Measurements from ENCODE around the gene PEX10.

PEX10 gene

DNA sequence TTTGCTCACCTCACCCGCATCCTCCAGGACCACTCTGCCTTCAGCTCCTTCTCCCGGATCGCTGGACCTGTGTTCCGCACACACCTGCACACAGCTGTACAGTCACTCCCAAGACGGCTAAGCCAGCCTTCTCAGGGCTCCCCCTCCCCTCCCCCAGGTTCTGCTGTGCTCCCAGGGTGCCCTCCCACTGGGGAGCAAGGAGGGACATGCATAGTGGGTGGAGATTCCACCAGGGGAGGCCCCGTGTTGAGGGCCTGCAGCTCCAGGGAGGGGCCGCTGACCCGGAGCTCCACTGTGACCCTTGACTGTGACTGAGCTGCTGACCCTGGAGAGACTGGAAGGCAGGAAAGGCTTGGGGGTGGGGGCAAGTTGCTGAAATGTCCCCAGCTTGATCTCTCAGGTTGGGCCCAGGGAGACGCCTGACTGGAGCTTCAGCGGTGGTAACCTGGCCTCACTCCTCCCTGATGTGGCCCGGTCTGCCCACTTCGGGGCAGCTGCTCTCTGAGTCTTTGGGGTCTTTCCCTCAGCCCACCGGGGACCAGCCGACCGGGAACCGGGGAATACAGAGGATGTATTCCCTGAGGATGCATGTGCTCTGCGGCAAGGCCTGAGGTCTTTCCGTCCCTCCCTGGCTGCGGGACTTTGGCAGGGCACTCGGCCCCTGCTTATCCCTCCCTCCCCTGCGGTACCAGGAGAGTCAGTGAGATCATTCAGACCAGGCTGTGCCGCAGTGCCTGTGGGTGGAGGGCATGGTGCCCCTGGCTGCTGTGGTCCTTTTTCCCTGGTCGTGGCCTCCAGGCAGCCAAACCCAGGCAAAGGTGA, 35.1 kb upstream of the PEX10 start:
- H3K4me3 ChIP-seq (ENCODE audit: low read length), result no peak overlapping the region
- TF ChIP-seq, protein P1, sequence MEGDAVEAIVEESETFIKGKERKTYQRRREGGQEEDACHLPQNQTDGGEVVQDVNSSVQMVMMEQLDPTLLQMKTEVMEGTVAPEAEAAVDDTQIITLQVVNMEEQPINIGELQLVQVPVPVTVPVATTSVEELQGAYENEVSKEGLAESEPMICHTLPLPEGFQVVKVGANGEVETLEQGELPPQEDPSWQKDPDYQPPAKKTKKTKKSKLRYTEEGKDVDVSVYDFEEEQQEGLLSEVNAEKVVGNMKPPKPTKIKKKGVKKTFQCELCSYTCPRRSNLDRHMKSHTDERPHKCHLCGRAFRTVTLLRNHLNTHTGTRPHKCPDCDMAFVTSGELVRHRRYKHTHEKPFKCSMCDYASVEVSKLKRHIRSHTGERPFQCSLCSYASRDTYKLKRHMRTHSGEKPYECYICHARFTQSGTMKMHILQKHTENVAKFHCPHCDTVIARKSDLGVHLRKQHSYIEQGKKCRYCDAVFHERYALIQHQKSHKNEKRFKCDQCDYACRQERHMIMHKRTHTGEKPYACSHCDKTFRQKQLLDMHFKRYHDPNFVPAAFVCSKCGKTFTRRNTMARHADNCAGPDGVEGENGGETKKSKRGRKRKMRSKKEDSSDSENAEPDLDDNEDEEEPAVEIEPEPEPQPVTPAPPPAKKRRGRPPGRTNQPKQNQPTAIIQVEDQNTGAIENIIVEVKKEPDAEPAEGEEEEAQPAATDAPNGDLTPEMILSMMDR (conservative IDR thresholded peaks at IDR 0.05; ENCODE audit: low read length), result no peak
- no peak for DNase-seq (ENCODE audit: low read depth)

- TF ChIP-seq, protein P1 (conservative IDR thresholded peaks at IDR 0.05; ENCODE audit: low read length), result no peak
- no peak overlapping the region for H3K4me3 ChIP-seq (ENCODE audit: low read length)
- DNase-seq (ENCODE audit: low read depth), result no peak
Measured at GRCh38 chr1:2446861-2447260, 34.5 kb upstream of the PEX10 start.

GRCh38 chr1:2446394-2446793, 34.0 kb upstream of the PEX10 start:
- H3K4me3 ChIP-seq (ENCODE audit: low read length), result no peak overlapping the region
- TF ChIP-seq, protein P1 (conservative IDR thresholded peaks at IDR 0.05; ENCODE audit: low read length), result no peak
- no peak for DNase-seq (ENCODE audit: low read depth)

DNA sequence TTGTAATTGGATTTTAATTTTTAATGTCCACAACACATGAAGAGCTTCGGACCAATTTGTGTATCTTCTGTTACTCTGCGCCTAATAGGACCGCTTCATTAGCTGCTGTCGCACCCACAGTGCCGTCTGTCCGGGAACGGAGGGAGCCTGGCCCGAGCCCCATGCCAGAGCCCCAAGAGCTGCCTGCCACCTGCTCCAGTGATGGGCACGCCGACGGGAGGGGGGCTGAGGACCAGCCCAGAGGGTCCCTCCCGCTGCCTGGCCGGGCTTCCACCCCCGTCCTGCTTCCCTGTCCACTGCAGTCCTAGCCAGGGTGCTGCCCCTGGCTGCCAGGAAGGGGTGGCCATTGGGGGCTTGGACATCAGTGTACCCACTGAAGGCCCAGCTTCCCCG, 33.5 kb upstream of the PEX10 start:
- no peak overlapping the region for H3K4me3 ChIP-seq (ENCODE audit: low read length)
- no peak for DNase-seq (ENCODE audit: low read depth)
- TF ChIP-seq, protein P1 (conservative IDR thresholded peaks at IDR 0.05; ENCODE audit: low read length), result no peak

- H3K4me3 ChIP-seq (ENCODE audit: low read length), result no peak overlapping the region
- TF ChIP-seq, protein P1 (conservative IDR thresholded peaks at IDR 0.05; ENCODE audit: low read length), result no peak
- DNase-seq (ENCODE audit: low read depth), result no peak
Measured at GRCh38 chr1:2445162-2445822, 32.9 kb upstream of the PEX10 start.

GRCh38 chr1:2444138-2444591, 31.8 kb upstream of the PEX10 start:
- H3K4me3 ChIP-seq (ENCODE audit: low read length), result no peak overlapping the region
- DNase-seq (ENCODE audit: low read depth), result no peak
- TF ChIP-seq, protein P1 (conservative IDR thresholded peaks at IDR 0.05; ENCODE audit: low read length), result no peak

Measured in AG10803 (cell line).